Measurements from ENCODE around the gene IGFN1. TPM values are rescaled to one million over a fixed set of nuclear protein-coding genes. Genes with fewer than 3 reads are reported as not detected.

Gene IGFN1
- polyA plus RNA-seq, 3 donors from 2014 or later, result not detected

GRCh38 chr1:201183753-201184152 is 6.9 kb upstream of the IGFN1 start:
- no peaks in the 10 kb centered on the region for H3K4me1 Mint-ChIP-seq
- no peak for DNase-seq
- peaks cover 0 to 2% (median 0%) of the 10 kb centered on the region in 6 donors for H3K9me3 Mint-ChIP-seq
- H3K4me3 Mint-ChIP-seq, result no peak overlapping the region
- no peaks in the 10 kb centered on the region for H3K36me3 Mint-ChIP-seq
- H3K27me3 Mint-ChIP-seq (ENCODE audit: low read depth in 3 of 3), result peaks cover 2 to 5% (median 4%) of the 10 kb centered on the region in 3 donors
- H3K27ac Mint-ChIP-seq, result no peak overlapping the region

GRCh38 chr1:201184307-201185122 is 6.1 kb upstream of the IGFN1 start:
- no peaks in the 10 kb centered on the region for H3K4me1 Mint-ChIP-seq
- peaks cover 0 to 2% (median 0%) of the 10 kb centered on the region in 6 donors for H3K9me3 Mint-ChIP-seq
- H3K27ac Mint-ChIP-seq, result no peak overlapping the region
- no peak overlapping the region for H3K4me3 Mint-ChIP-seq
- no peaks in the 10 kb centered on the region for H3K36me3 Mint-ChIP-seq
- peaks cover 2 to 9% (median 5%) of the 10 kb centered on the region in 3 donors for H3K27me3 Mint-ChIP-seq (ENCODE audit: low read depth in 3 of 3)
- DNase-seq, result no peak

- peaks cover 2 to 9% (median 5%) of the 10 kb centered on the region in 3 donors for H3K27me3 Mint-ChIP-seq (ENCODE audit: low read depth in 3 of 3)
- H3K4me1 Mint-ChIP-seq, result no peaks in the 10 kb centered on the region
- peaks cover 0 to 2% (median 0%) of the 10 kb centered on the region in 6 donors for H3K9me3 Mint-ChIP-seq
- H3K4me3 Mint-ChIP-seq, result no peak overlapping the region
- no peak overlapping the region for H3K27ac Mint-ChIP-seq
- no peak for DNase-seq
- no peaks in the 10 kb centered on the region for H3K36me3 Mint-ChIP-seq
Observed at GRCh38 chr1:201185123-201185453, 5.5 kb upstream of the IGFN1 start.

GRCh38 chr1:201185527-201186128 is 5.0 kb upstream of the IGFN1 start:
- no peaks in the 10 kb centered on the region for H3K4me1 Mint-ChIP-seq
- H3K27ac Mint-ChIP-seq, result no peak overlapping the region
- H3K9me3 Mint-ChIP-seq, result peaks cover 0 to 2% (median 0%) of the 10 kb centered on the region in 6 donors
- peaks cover 4 to 11% (median 5%) of the 10 kb centered on the region in 3 donors for H3K27me3 Mint-ChIP-seq (ENCODE audit: low read depth in 3 of 3)
- H3K36me3 Mint-ChIP-seq, result no peaks in the 10 kb centered on the region
- DNase-seq, result no peak
- H3K4me3 Mint-ChIP-seq, result no peak overlapping the region

- H3K27me3 Mint-ChIP-seq (ENCODE audit: low read depth in 3 of 3), result peaks cover 4 to 11% (median 5%) of the 10 kb centered on the region in 3 donors
Observed at GRCh38 chr1:201186192-201186591, 4.4 kb upstream of the IGFN1 start.

GRCh38 chr1:201189085-201189484 is 1.5 kb upstream of the IGFN1 start:
- peak overlapping the region in 1 of 6 donors; percentile 20 for H3K27ac Mint-ChIP-seq
- H3K9me3 Mint-ChIP-seq, result no peaks in the 10 kb centered on the region
- no peaks in the 10 kb centered on the region for H3K4me1 Mint-ChIP-seq
- no peak overlapping the region for H3K4me3 Mint-ChIP-seq
- peaks cover 2 to 11% (median 6%) of the 10 kb centered on the region in 3 donors for H3K27me3 Mint-ChIP-seq (ENCODE audit: low read depth in 3 of 3)
- H3K36me3 Mint-ChIP-seq, result no peaks in the 10 kb centered on the region
- DNase-seq, result no peak

More at GRCh38 chr1:201186192-201186591, 4.4 kb upstream of the IGFN1 start:
- Mint-ChIP-seq H3K36me3 (no peaks in the 10 kb centered on the region), H3K9me3 (peaks cover 0 to 2% (median 0%) of the 10 kb centered on the region in 6 donors), H3K4me3 (no peak overlapping the region), H3K27ac (no peak overlapping the region), H3K4me1 (no peaks in the 10 kb centered on the region)
- no peak for DNase-seq

- DNase-seq, result no peak
- Mint-ChIP-seq H3K4me3 (no peak overlapping the region), H3K27me3 (ENCODE audit: low read depth in 3 of 3) (peaks cover 0 to 11% (median 6%) of the 10 kb centered on the region in 3 donors), H3K27ac (no peak overlapping the region), H3K9me3 (no peaks in the 10 kb centered on the region), H3K36me3 (no peaks in the 10 kb centered on the region), H3K4me1 (no peaks in the 10 kb centered on the region)
Observed at GRCh38 chr1:201190005-201190404, 619 bp upstream of the IGFN1 start.

- Mint-ChIP-seq H3K9me3 (no peaks in the 10 kb centered on the region), H3K4me3 (no peak overlapping the region), H3K4me1 (no peaks in the 10 kb centered on the region), H3K27ac (no peak overlapping the region), H3K27me3 (ENCODE audit: low read depth in 3 of 3) (peaks cover 0 to 13% (median 4%) of the 10 kb centered on the region in 3 donors), H3K36me3 (no peaks in the 10 kb centered on the region)
- DNase-seq, result no peak
Observed at GRCh38 chr1:201191653-201192260, 1.1 kb downstream of the IGFN1 start.

GRCh38 chr1:201192261-201192788 is 1.7 kb downstream of the IGFN1 start:
- Mint-ChIP-seq H3K4me3 (no peak overlapping the region), H3K4me1 (no peaks in the 10 kb centered on the region), H3K36me3 (no peaks in the 10 kb centered on the region), H3K27me3 (ENCODE audit: low read depth in 3 of 3) (peaks cover 0 to 13% (median 4%) of the 10 kb centered on the region in 3 donors), H3K9me3 (no peaks in the 10 kb centered on the region), H3K27ac (no peak overlapping the region)
- DNase-seq, result no peak

- no peak overlapping the region for H3K4me3 Mint-ChIP-seq
- no peaks in the 10 kb centered on the region for H3K36me3 Mint-ChIP-seq
- no peaks in the 10 kb centered on the region for H3K4me1 Mint-ChIP-seq
- no peak overlapping the region for H3K27ac Mint-ChIP-seq
- DNase-seq, result no peak
- H3K9me3 Mint-ChIP-seq, result no peaks in the 10 kb centered on the region
- peaks cover 0 to 8% (median 4%) of the 10 kb centered on the region in 3 donors for H3K27me3 Mint-ChIP-seq (ENCODE audit: low read depth in 3 of 3)
Observed at GRCh38 chr1:201194046-201194445, 3.4 kb downstream of the IGFN1 start.

GRCh38 chr1:201198598-201198997 is 8.0 kb downstream of the IGFN1 start:
- peaks cover 0 to 3% (median 2%) of the 10 kb centered on the region in 3 donors for H3K27me3 Mint-ChIP-seq (ENCODE audit: low read depth in 3 of 3)

GRCh38 chr1:201205036-201205435 is 14.4 kb downstream of the IGFN1 start:
- no peaks in the 10 kb centered on the region for H3K9me3 Mint-ChIP-seq
- H3K36me3 Mint-ChIP-seq, result no peaks in the 10 kb centered on the region
- H3K4me1 Mint-ChIP-seq, result no peaks in the 10 kb centered on the region
- DNase-seq, result no peak
- no peak overlapping the region for H3K27ac Mint-ChIP-seq
- H3K27me3 Mint-ChIP-seq (ENCODE audit: low read depth in 3 of 3), result peaks cover 0 to 8% (median 1%) of the 10 kb centered on the region in 3 donors
- no peak overlapping the region for H3K4me3 Mint-ChIP-seq

More at GRCh38 chr1:201198598-201198997, 8.0 kb downstream of the IGFN1 start:
- DNase-seq, result no peak
- no peaks in the 10 kb centered on the region for H3K9me3 Mint-ChIP-seq
- no peak overlapping the region for H3K4me3 Mint-ChIP-seq
- no peaks in the 10 kb centered on the region for H3K4me1 Mint-ChIP-seq
- H3K36me3 Mint-ChIP-seq, result no peaks in the 10 kb centered on the region
- no peak overlapping the region for H3K27ac Mint-ChIP-seq

GRCh38 chr1:201206176-201206575 is 15.6 kb downstream of the IGFN1 start:
- no peaks in the 10 kb centered on the region for H3K9me3 Mint-ChIP-seq
- H3K4me3 Mint-ChIP-seq, result no peak overlapping the region
- H3K27me3 Mint-ChIP-seq (ENCODE audit: low read depth in 3 of 3), result peaks cover 0 to 10% (median 4%) of the 10 kb centered on the region in 3 donors
- H3K36me3 Mint-ChIP-seq, result no peaks in the 10 kb centered on the region
- DNase-seq, result no peak
- no peaks in the 10 kb centered on the region for H3K4me1 Mint-ChIP-seq
- H3K27ac Mint-ChIP-seq, result no peak overlapping the region

GRCh38 chr1:201207046-201207445 is 16.4 kb downstream of the IGFN1 start:
- Mint-ChIP-seq H3K4me3 (no peak overlapping the region), H3K9me3 (no peaks in the 10 kb centered on the region), H3K36me3 (no peaks in the 10 kb centered on the region), H3K27me3 (ENCODE audit: low read depth in 3 of 3) (peaks cover 3 to 10% (median 4%) of the 10 kb centered on the region in 3 donors), H3K27ac (no peak overlapping the region), H3K4me1 (no peaks in the 10 kb centered on the region)
- no peak for DNase-seq

Measured in immature natural killer cell (primary cell).